HEK293T (cell line): ENCODE results near the gene SIGLEC11.

ENCODE experiments used
- CTCF ChIA-PET: fragments of 350-600 bp; formaldehyde crosslinking; extraction: SDS; loops from one replicate; lab custom pipeline; 2021; ENCODE audit warnings: antibody characterized with exemption, inconsistent platforms; lab: Yijun Ruan, JAX
- POLR2A ChIA-PET: fragments of 350-600 bp; formaldehyde crosslinking; extraction: SDS; loops from one replicate; lab custom pipeline; 2020; ENCODE audit warnings: antibody characterized with exemption, inconsistent platforms; lab: Yijun Ruan, JAX
- DNase-seq: peaks from one replicate; pipeline ENCODE4 v3.0.0; 2012; ENCODE audit warnings: mixed read lengths; ENCODE audit errors: extremely low spot score
- ARNT ChIP-seq: fragments of 450-650 bp; IDR thresholded peaks from 2 replicates; pipeline ENCODE4 v1.6.1; 2017; ENCODE audit warnings: mild to moderate bottlenecking
- BHLHE40 ChIP-seq: fragments of 450-650 bp; IDR thresholded peaks from 2 replicates; pipeline ENCODE4 v1.6.1; 2016; ENCODE audit warnings: mild to moderate bottlenecking, moderate library complexity, borderline replicate concordance
- CTBP1 ChIP-seq: fragments of 450-650 bp; IDR thresholded peaks from 2 replicates; pipeline ENCODE4 v1.6.1; 2016; ENCODE audit warnings: borderline replicate concordance
- ELF4 ChIP-seq: fragments of 450-650 bp; IDR thresholded peaks from 2 replicates; pipeline ENCODE4 v1.6.1; 2017; ENCODE audit warnings: antibody characterized with exemption
- FOXA1 ChIP-seq: fragments of 450-650 bp; IDR thresholded peaks from 2 replicates; pipeline ENCODE4 v1.6.1; 2016; ENCODE audit warnings: mild to moderate bottlenecking
- FOXK2 ChIP-seq: fragments of 450-650 bp; IDR thresholded peaks from 2 replicates; pipeline ENCODE4 v1.6.1; 2016; ENCODE audit warnings: mild to moderate bottlenecking
- FOXM1 ChIP-seq: fragments of 450-650 bp; IDR thresholded peaks from 2 replicates; pipeline ENCODE4 v1.6.1; 2017; ENCODE audit warnings: mild to moderate bottlenecking, borderline replicate concordance
- HDGF ChIP-seq: fragments of 450-650 bp; IDR thresholded peaks from 2 replicates; pipeline ENCODE4 v1.6.1; 2017; ENCODE audit warnings: antibody characterized with exemption, borderline replicate concordance
- L3MBTL2 ChIP-seq: fragments of 450-650 bp; conservative IDR thresholded peaks from 2 replicates; pipeline ENCODE4 v1.6.1; 2016; ENCODE audit warnings: mild to moderate bottlenecking
- LEF1 ChIP-seq: fragments of 450-650 bp; IDR thresholded peaks from 2 replicates; pipeline ENCODE4 v1.6.1; 2017; ENCODE audit warnings: mild to moderate bottlenecking, borderline replicate concordance
- NFRKB ChIP-seq: fragments of 450-650 bp; IDR thresholded peaks from 2 replicates; pipeline ENCODE4 v1.6.1; 2016; ENCODE audit warnings: mild to moderate bottlenecking, moderate library complexity
- SP1 ChIP-seq: fragments of 450-650 bp; IDR thresholded peaks from 2 replicates; pipeline ENCODE4 v1.6.1; 2017
- SUZ12 ChIP-seq: fragments of 450-650 bp; IDR thresholded peaks from 2 replicates; pipeline ENCODE4 v1.6.1; 2016; ENCODE audit warnings: mild to moderate bottlenecking
- TARDBP ChIP-seq: fragments of 450-650 bp; IDR thresholded peaks from 2 replicates; pipeline ENCODE4 v1.6.1; 2016
- ZNF384 ChIP-seq: fragments of 450-650 bp; IDR thresholded peaks from 2 replicates; pipeline ENCODE4 v1.6.1; 2016
- TF ChIP-seq, protein P1 (sequence below): fragments of 450-650 bp; IDR thresholded peaks from 2 replicates; pipeline ENCODE4 v1.6.1; 2016

SIGLEC11 gene

DNA sequence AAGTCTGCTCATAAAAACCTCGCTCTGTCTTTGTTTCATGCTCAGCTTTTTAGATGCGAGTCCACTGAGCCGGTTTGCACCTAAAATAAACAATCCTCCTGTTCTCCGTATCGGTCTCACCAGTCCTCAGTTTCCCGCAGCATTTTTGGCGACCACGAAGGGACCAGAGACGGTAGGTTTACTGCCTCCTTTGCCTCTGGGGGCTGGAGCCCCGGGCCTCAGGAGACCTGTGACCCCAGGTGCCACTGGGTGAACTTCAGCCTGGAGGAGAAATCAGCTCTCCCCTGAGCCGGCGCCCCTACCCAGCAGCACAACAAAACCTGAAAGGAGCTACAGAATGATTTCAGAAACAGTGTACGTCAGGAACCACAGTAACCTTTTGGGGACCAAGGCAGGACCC lies 8.1 kb downstream of the SIGLEC11 start:
- POLR2A ChIA-PET: interaction anchor here (2.5 kb wide), 1 partner anchor 24 kb away, joined by 10 read pairs; the partner anchor contains the start of genes ATF5 and NUP62
- TF ChIP-seq CTBP1: no peak
- no peak for TF ChIP-seq BHLHE40
- TF ChIP-seq NFRKB: no peak
- no peak for TF ChIP-seq LEF1
- no peak for TF ChIP-seq ELF4
- no peak for TF ChIP-seq FOXM1
- no peak for TF ChIP-seq L3MBTL2
- TF ChIP-seq FOXA1: no peak
- TF ChIP-seq SP1: no peak
- no peak for TF ChIP-seq FOXK2
- no peak for TF ChIP-seq ARNT
- TF ChIP-seq TARDBP: no peak
- TF ChIP-seq HDGF: no peak
- no peak for TF ChIP-seq SUZ12
- no peak for DNase-seq
- CTCF ChIA-PET: no interaction called here

DNA sequence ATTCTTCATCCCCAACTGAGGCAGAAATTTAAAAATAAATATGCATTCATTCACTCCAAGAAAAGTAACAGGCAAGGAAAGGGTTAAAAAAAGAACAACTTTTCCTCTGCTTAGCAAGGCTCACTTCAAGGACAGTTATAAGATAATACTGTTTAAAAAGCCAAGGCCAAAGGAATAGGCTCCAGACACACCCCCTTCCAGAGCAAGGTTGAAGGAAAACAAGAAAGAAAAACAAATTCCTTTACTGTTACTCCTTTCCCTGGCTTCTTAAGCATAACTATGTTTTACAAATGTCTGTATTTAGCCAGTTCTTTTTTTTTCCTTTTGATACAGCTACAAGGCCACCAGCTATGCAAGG lies 8.5 kb downstream of the SIGLEC11 start:
- DNase-seq: no peak
- ChIA-PET CTCF (no interaction called here), POLR2A (no interaction called here)
- no peak for TF ChIP-seq FOXK2
- TF ChIP-seq FOXA1: no peak
- TF ChIP-seq HDGF: no peak
- no peak for TF ChIP-seq ARNT
- no peak for TF ChIP-seq TARDBP
- no peak for TF ChIP-seq SUZ12
- no peak for TF ChIP-seq ZNF384
- no peak for TF ChIP-seq NFRKB
- TF ChIP-seq FOXM1: no peak
- no peak for TF ChIP-seq L3MBTL2
- TF ChIP-seq, protein P1, sequence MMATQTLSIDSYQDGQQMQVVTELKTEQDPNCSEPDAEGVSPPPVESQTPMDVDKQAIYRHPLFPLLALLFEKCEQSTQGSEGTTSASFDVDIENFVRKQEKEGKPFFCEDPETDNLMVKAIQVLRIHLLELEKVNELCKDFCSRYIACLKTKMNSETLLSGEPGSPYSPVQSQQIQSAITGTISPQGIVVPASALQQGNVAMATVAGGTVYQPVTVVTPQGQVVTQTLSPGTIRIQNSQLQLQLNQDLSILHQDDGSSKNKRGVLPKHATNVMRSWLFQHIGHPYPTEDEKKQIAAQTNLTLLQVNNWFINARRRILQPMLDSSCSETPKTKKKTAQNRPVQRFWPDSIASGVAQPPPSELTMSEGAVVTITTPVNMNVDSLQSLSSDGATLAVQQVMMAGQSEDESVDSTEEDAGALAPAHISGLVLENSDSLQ: no peak
- no peak for TF ChIP-seq ELF4
- no peak for TF ChIP-seq LEF1
- no peak for TF ChIP-seq CTBP1
- no peak for TF ChIP-seq BHLHE40
- no peak for TF ChIP-seq SP1

DNA sequence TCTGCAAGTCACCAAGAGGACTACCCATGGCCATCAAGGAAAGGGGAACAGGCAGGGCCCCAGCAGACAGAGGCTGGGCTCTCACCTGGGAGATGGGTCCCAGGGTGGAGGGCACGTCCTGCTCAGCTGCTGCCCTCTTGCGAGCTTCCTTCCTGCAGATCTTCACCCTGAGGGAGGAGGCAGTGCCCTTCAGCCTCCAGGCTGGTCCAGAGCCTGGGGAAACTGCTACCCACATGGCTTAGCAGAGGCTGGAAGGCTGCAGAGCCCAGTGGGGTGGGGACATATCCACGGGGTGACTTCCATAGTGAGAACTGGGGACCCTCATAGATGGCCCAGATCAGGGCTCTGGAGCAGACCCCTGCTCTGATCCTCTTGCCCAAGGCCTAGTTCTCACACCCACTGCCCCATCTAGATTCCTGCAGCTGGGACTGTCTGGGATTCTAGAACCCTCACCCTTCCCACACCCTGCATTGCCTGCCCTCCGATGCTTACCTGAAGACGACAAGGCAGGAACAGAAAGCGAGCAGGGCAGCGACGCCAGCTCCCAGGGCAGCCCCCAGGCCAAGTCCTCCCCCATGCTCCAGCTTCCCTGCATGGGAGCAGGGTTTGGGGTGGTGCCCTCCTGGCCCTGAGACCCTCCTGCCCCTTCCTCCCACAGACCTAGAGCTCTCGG lies 9.0 kb downstream of the SIGLEC11 start:
- POLR2A ChIA-PET: no interaction called here
- TF ChIP-seq FOXM1: no peak
- TF ChIP-seq CTBP1: no peak
- no peak for TF ChIP-seq NFRKB
- TF ChIP-seq FOXK2: no peak
- TF ChIP-seq TARDBP: no peak
- TF ChIP-seq, protein P1: no peak
- no peak for TF ChIP-seq BHLHE40
- no peak for TF ChIP-seq HDGF
- no peak for TF ChIP-seq SP1
- no peak for TF ChIP-seq ZNF384
- TF ChIP-seq SUZ12: no peak
- TF ChIP-seq L3MBTL2: no peak
- TF ChIP-seq FOXA1: no peak
- no peak for TF ChIP-seq LEF1
- TF ChIP-seq ELF4: no peak
- no peak for TF ChIP-seq ARNT
- CTCF ChIA-PET: no interaction called here
- DNase-seq: no peak

DNA sequence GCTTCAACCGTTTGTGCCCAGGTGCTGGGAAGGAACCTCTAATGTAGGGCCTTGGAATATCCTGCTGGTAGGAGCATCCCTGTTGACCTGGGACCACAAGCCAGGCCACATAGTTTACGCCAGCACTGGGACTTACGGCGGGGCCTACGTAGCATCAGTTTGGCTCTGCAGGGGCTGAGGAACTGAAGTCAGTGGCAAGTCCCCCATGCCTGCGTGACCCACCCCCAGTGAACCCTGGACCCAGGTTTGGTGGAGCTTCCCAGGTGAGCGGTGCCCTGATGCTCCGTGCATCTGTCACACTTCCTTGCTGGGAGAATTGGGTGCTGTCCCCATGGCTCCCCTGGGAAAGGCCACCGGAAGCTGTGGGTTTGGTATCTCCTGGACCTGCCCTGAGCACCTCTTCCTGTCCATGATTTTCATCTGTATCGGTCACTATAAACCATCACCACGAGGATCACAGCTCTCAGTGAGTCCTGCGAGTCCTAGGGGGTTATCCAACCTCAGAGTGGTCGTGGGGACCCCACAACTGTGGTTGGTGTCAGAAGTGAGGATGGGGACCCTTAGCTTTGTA lies 9.9 kb downstream of the SIGLEC11 start:
- ChIA-PET POLR2A (interaction anchor here (2.0 kb wide), 1 partner anchor 22 kb away, joined by 8 read pairs; the partner anchor contains the start of genes ATF5 and NUP62), CTCF (no interaction called here)
- no peak for DNase-seq
- no peak for TF ChIP-seq HDGF
- TF ChIP-seq, protein P1: no peak
- TF ChIP-seq FOXA1: no peak
- no peak for TF ChIP-seq ELF4
- no peak for TF ChIP-seq BHLHE40

DNA sequence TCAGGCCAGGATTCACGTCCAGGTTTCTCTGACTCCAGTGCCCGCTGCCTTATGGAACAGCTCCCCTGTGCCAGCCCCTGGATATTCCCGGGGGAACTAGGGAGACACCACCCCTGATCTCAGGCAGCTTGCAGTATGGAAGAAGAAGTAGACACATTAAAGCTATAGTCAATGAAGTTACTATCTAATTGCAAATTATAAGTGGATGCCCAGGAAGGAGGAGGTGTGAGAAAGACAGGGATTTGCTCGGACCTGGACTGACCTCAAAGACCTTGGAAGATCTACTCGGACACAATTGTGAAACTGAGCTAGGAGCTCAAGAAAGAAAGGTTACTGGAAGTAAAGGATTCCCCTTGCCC lies 10.4 kb downstream of the SIGLEC11 start:
- CTCF ChIA-PET: interaction anchor here (1.0 kb wide), 1 partner anchor 13 kb away, joined by 3 read pairs; no protein-coding TSS in a partner anchor
- POLR2A ChIA-PET: interaction anchor here (2.0 kb wide), 1 partner anchor 21 kb away, joined by 8 read pairs; the partner anchor contains the start of genes ATF5 and NUP62
- no peak for DNase-seq
- no peak for TF ChIP-seq ARNT
- no peak for TF ChIP-seq ZNF384
- no peak for TF ChIP-seq SUZ12
- no peak for TF ChIP-seq FOXK2
- TF ChIP-seq BHLHE40: no peak

DNA sequence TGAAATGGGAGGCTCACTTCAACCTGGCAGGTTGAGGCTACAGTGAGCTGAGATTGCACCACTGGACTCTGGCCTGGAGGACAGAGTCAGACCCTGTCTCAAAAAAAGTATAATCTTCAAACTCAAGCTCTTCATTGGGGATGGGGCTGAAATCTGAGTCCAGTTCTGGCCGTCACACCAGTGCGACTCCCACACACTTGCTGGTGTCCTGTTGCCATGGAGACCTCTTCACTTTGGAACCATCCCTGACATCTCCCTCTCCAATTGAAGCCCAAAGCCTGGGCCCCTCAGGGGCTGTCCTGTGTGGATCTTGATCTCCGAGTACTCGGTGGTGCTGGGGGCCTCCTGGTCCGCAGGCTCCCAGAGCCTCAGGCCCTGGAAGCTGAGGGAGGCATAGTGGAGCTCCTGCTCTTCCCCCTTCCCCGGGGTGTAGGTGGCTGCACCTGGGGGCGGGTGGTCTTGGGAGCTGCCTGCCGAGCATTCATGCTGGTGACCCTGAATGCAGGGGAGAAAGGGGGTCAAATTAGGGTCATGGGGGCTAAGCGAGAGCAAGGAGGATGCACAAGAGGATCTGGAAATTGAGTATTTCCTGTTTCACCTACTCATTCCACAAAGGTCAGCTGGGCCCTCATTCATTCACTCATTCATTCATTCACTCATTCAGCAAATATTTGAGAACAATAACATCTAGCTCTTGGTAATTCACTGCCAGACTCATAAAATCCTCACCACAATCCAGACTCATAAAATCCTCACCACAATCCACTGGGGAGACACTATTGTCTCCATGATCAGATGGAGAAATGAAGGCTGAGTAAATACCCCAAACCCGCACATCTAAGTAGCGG lies 11.0 kb downstream of the SIGLEC11 start:
- TF ChIP-seq CTBP1 (no peak), SP1 (no peak), ZNF384 (no peak), L3MBTL2 (no peak), FOXM1 (no peak), SUZ12 (no peak), FOXA1 (no peak), ARNT (no peak)
- ChIA-PET CTCF (interaction anchor here (1.0 kb wide), 1 partner anchor 12 kb away, joined by 3 read pairs; no protein-coding TSS in a partner anchor), POLR2A (interaction anchor here (2.0 kb wide), 1 partner anchor 21 kb away, joined by 8 read pairs; the partner anchor contains the start of genes ATF5 and NUP62)
- DNase-seq: no peak
